DOHH2 (cell line): ENCODE measurements around the gene ATAD3C.
"Not testable (repeated sequence)": the region's sequence is repeated elsewhere in the genome, so short reads cannot be mapped to it uniquely, and the experiment has no call there.

Experiments
- H3F3A ChIP-seq: fragments of 200-600 bp; sonication (generic), shearing (Covaris generic); 2 replicates; pipeline ENCODE4 v1.6.0; 2016; ENCODE audit warnings: antibody characterized with exemption, mild to moderate bottlenecking; ENCODE audit not compliant: control insufficient read depth, insufficient read depth
- H3K27ac ChIP-seq: fragments of 200-600 bp; sonication (generic); 2 replicates; pipeline ENCODE4 v1.5.1; 2014; ENCODE audit warnings: low read depth, mild to moderate bottlenecking, low read length, moderate library complexity
- H3K27me3 ChIP-seq: fragments of 200-600 bp; sonication (generic); 2 replicates; pipeline ENCODE4 v1.6.1; 2014; ENCODE audit warnings: mild to moderate bottlenecking, low read length, mixed read lengths; ENCODE audit not compliant: control insufficient read depth
- H3K36me3 ChIP-seq: fragments of 200-600 bp; sonication (generic); 2 replicates; pipeline ENCODE4 v1.6.1; 2014; ENCODE audit warnings: mild to moderate bottlenecking, low read length, moderate library complexity, mixed read lengths; ENCODE audit not compliant: control insufficient read depth
- H3K4me1 ChIP-seq: fragments of 200-600 bp; sonication (generic); 2 replicates; pipeline ENCODE4 v1.6.1; 2014; ENCODE audit warnings: mild to moderate bottlenecking, low read length, mixed read lengths; ENCODE audit not compliant: control insufficient read depth
- H3K4me2 ChIP-seq: fragments of 200-600 bp; sonication (generic); 2 replicates; pipeline ENCODE4 v1.6.0; 2014; ENCODE audit warnings: mild to moderate bottlenecking, low read length, moderate library complexity
- H3K4me3 ChIP-seq: fragments of 200-600 bp; sonication (generic); 2 replicates; pipeline ENCODE4 v1.5.1; 2014; ENCODE audit warnings: mild to moderate bottlenecking, low read length, mixed read lengths
- H3K79me2 ChIP-seq: fragments of 200-600 bp; sonication (generic); 2 replicates; pipeline ENCODE4 v1.6.1; 2014; ENCODE audit warnings: mild to moderate bottlenecking, low read length, mixed read lengths; ENCODE audit not compliant: control insufficient read depth
- H3K9me2 ChIP-seq: fragments of 200-600 bp; sonication (generic); replicated peaks from 2 replicates; pipeline ENCODE4 v1.6.1; 2014; ENCODE audit warnings: mild to moderate bottlenecking, low read length, mixed read lengths; ENCODE audit not compliant: control insufficient read depth
- H3K9me3 ChIP-seq: fragments of 200-600 bp; sonication (generic); 2 replicates; pipeline ENCODE4 v1.6.1; 2014; ENCODE audit warnings: antibody characterized with exemption, low read length, mixed read lengths; ENCODE audit not compliant: control insufficient read depth, insufficient read depth
- H4K20me1 ChIP-seq: fragments of 200-600 bp; sonication (generic); 2 replicates; pipeline ENCODE4 v1.6.0; 2014; ENCODE audit warnings: low read depth, mild to moderate bottlenecking, antibody characterized with exemption, low read length, moderate library complexity; ENCODE audit not compliant: control insufficient read depth, insufficient read depth
- EZH2phosphoT487 ChIP-seq: fragments of 200-600 bp; sonication (generic); IDR thresholded peaks from 2 replicates; pipeline ENCODE4 v1.6.1; 2017; ENCODE audit warnings: borderline replicate concordance, mild to moderate bottlenecking, antibody characterized with exemption, low read length, moderate library complexity, mixed read lengths
- TF ChIP-seq, protein P1 (sequence below): fragments of 200-600 bp; sonication (generic); IDR thresholded peaks from one replicate; pipeline ENCODE4 v1.5.1; 2014; ENCODE audit warnings: antibody characterized with exemption, mild to moderate bottlenecking, low read depth, low read length; ENCODE audit not compliant: poor library complexity, severe bottlenecking

ATAD3C gene

GRCh38 chr1:1452882-1453281 is 3.4 kb downstream of the ATAD3C start:
- Histone ChIP-seq H3K4me3 (no peak overlapping the region), H3K36me3 (no peaks in the 10 kb centered on the region), H3K4me2 (no peak overlapping the region), H3K9me2 (no peaks in the 10 kb centered on the region), H3K27ac (no peak overlapping the region), H3K9me3 (no peaks in the 10 kb centered on the region), H4K20me1 (no peaks in the 10 kb centered on the region), H3K79me2 (no peaks in the 10 kb centered on the region), H3F3A (no peaks in the 10 kb centered on the region), H3K27me3 (no peaks in the 10 kb centered on the region), H3K4me1 (no peaks in the 10 kb centered on the region)
- no peak for TF ChIP-seq EZH2phosphoT487
- TF ChIP-seq, protein P1, sequence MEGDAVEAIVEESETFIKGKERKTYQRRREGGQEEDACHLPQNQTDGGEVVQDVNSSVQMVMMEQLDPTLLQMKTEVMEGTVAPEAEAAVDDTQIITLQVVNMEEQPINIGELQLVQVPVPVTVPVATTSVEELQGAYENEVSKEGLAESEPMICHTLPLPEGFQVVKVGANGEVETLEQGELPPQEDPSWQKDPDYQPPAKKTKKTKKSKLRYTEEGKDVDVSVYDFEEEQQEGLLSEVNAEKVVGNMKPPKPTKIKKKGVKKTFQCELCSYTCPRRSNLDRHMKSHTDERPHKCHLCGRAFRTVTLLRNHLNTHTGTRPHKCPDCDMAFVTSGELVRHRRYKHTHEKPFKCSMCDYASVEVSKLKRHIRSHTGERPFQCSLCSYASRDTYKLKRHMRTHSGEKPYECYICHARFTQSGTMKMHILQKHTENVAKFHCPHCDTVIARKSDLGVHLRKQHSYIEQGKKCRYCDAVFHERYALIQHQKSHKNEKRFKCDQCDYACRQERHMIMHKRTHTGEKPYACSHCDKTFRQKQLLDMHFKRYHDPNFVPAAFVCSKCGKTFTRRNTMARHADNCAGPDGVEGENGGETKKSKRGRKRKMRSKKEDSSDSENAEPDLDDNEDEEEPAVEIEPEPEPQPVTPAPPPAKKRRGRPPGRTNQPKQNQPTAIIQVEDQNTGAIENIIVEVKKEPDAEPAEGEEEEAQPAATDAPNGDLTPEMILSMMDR = no peak

- not testable (repeated sequence) for H3F3A ChIP-seq, H3K4me2 ChIP-seq, H3K9me2 ChIP-seq, H3K79me2 ChIP-seq, H3K27ac ChIP-seq, H3K4me1 ChIP-seq, H3K9me3 ChIP-seq, H3K27me3 ChIP-seq, H3K4me3 ChIP-seq, H3K36me3 ChIP-seq, H4K20me1 ChIP-seq
These were observed 5.0 kb downstream of the ATAD3C start for GRCh38 chr1:1454286-1455056.

GRCh38 chr1:1455366-1455884 is 5.9 kb downstream of the ATAD3C start:
- Histone ChIP-seq H3K9me3 (no peaks in the 10 kb centered on the region), H3K4me2 (no peak overlapping the region), H3K4me3 (no peak overlapping the region), H3K79me2 (no peaks in the 10 kb centered on the region), H4K20me1 (no peaks in the 10 kb centered on the region), H3K4me1 (no peaks in the 10 kb centered on the region), H3K36me3 (no peaks in the 10 kb centered on the region), H3K27me3 (no peaks in the 10 kb centered on the region), H3K9me2 (no peaks in the 10 kb centered on the region), H3F3A (no peaks in the 10 kb centered on the region), H3K27ac (no peak overlapping the region)
- TF ChIP-seq, protein P1 = no peak
- TF ChIP-seq EZH2phosphoT487 = no peak

GRCh38 chr1:1455934-1456333 is 6.4 kb downstream of the ATAD3C start:
- not testable (repeated sequence) for H3K36me3 ChIP-seq, H3K4me1 ChIP-seq, H4K20me1 ChIP-seq, H3K9me3 ChIP-seq, H3K4me2 ChIP-seq, H3K4me3 ChIP-seq, H3K9me2 ChIP-seq, H3K27me3 ChIP-seq, H3K79me2 ChIP-seq, H3F3A ChIP-seq, H3K27ac ChIP-seq

DNA sequence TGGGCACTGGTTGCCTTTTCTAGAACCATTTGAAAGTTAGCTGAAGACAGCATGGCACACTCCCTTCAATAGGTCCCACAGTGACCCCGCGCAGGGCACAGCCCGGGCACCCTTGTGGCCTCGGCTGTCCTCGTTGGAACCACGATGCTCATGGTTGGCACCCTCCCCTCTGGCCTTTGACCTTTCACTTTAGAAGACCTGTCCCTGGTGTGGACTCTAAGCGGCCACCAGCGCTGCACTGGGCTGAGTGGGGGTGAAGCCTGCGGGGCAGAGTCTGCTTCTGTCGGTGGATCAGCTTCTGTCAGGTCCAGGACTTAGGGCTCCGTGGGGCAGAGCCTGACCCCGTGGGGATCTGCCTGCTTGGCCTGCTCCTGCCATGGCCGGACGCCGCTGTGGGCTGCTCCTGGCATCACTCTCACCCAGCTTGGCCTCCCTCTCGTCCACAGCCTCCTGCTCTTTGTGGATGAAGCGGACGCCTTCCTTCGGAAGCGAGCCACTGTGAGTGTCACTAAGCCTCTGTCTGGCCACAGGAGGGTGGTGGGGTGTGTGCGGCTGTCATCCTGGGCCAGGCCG is 7.3 kb downstream of the ATAD3C start:
- not testable (repeated sequence) for H3K4me2 ChIP-seq, H3K4me3 ChIP-seq, H3K9me2 ChIP-seq, H3K36me3 ChIP-seq, H3K4me1 ChIP-seq, H3K79me2 ChIP-seq, H3K9me3 ChIP-seq, H3F3A ChIP-seq, H3K27ac ChIP-seq, H4K20me1 ChIP-seq, H3K27me3 ChIP-seq

- H3K36me3 ChIP-seq, H3K9me2 ChIP-seq, H4K20me1 ChIP-seq, H3K79me2 ChIP-seq, H3K27me3 ChIP-seq, H3K27ac ChIP-seq, H3K4me2 ChIP-seq, H3K4me3 ChIP-seq, H3F3A ChIP-seq, H3K9me3 ChIP-seq: not testable (repeated sequence)
- H3K4me1 ChIP-seq = peaks cover 21% of the 10 kb centered on the region
These were observed 9.7 kb downstream of the ATAD3C start for GRCh38 chr1:1459156-1459555.
